GM18858 (cell line): ENCODE measurements around the gene RORB.

ENCODE experiments used
- ATAC-seq: cut with Tn5 transposase; IDR thresholded peaks from one replicate; pipeline ENCODE4 v1.9.1; 2021; ENCODE audit not compliant: unreplicated experiment

The RORB gene

GRCh38 chr9:74496819-74497747 is at the start of gene RORB:
Gene RORB, plus strand, starts transcription at chr9:74497335. Its CDS starts 642 bp downstream, at chr9:74497977.
- ATAC-seq = peak; percentile 90

DNA sequence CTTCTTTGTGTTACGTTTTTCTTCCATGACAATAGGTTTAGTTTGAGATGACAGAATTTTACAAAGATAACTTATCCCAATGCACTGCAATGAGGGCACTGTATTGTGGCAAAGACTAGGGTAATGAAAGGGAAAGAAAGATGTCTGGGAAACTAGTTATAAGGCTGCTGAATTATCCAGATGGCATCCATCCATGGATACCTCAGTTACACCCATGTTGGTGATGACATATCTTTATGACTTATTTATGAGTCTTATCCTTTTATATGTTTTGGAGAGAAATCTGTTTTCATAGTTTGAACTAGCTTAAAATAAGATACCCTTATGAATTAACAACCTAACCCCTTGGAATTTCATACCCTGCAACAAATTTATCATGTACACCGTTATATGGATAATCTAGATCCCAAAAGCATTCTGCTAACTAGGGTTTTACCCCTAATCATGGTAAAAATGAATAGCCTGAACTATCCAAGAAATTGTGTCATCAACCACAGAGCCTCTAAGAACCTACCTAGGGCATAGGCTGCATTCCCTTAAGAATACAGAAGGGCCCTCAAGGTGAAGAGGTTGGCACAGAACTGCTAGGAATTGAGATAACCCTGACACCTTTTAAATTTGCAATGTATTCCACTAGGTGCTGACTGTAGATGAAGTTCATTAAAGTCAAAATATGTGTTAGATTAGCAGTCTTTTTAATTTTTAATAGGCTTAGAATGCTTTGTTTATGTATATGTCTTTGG is 49.5 kb upstream of the RORB start:
- ATAC-seq = no peak

DNA sequence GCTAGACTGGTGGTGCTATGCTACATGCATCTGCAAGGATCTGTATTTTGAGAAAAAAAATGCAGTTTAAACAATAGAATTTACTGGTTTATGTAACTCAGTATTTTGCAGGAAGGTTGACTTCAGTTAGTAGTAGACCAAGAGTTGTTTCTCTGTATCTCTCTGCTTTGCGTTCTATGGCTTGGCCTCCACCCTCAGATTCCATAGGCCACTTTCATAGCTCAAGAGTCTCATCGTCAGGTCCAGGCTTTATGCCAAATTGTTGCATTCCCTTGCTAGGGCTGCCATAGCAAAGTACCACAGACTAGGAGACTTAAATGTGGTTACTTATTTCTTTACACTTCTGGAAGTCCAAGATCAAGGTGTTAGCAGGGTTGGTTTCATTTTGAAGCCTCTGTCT is 48.1 kb upstream of the RORB start:
- no peak for ATAC-seq

- no peak for ATAC-seq
Observed at GRCh38 chr9:74458832-74459231, 38.3 kb upstream of the RORB start.

DNA sequence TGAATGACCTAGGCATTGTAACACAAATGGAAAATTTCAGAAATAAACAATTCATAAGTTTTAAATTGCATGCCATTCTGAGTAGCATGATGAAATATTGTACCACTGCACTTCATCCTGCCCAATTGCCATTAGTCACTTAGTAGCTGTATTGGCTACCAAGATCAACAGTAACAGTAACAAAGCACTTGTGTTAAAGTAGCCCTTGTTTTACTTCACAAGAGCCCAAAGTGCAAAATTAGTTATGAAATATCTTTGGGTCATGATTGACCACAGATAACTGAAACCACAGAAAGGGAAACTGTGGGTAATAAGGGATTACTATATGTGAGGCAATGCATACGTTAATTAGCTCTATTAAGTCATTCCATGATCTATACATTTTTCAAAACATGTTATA is 33.3 kb upstream of the RORB start:
- no peak for ATAC-seq

DNA sequence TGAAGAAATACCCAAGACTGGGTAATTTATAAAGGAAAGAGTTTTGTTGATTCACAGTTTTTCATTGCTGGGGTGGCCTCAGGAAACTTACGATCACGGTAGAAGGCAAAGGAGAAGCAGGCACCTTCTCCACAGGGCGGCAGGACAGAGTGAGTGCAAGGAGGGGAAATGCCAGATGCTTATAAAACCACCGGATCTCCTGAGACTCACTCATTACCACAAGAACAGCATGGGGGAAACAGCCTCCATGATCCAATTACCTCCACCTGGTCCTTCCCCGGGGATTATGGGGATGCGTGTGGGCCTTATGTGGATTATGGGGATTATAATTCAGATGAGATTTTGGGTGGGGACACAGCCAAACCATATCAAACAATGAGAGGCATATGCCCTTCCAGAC is 18.5 kb upstream of the RORB start:
- ATAC-seq = no peak

GRCh38 chr9:74479711-74480110 is 17.4 kb upstream of the RORB start:
- no peak for ATAC-seq

DNA sequence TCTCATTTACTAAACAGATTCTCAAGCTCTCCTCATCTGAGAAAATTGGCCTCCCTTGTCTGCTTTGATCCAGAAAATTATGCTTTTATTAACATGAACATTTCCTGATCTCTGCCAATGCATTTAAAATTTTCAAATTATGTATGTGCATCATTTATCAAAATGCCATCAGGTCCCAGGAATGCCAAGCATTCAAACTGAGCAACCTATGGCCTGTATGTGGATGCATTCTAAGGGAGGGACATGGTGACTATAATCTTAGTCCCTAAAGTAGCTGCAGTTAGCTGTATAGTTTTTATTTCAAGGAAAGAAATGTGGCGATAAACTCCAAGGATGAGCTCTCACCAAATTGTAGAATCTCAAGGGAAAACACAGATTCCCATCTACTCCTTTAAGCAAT is 9.7 kb upstream of the RORB start:
- no peak for ATAC-seq

GRCh38 chr9:74493512-74493911 is 3.6 kb upstream of the RORB start:
- ATAC-seq = no peak

DNA sequence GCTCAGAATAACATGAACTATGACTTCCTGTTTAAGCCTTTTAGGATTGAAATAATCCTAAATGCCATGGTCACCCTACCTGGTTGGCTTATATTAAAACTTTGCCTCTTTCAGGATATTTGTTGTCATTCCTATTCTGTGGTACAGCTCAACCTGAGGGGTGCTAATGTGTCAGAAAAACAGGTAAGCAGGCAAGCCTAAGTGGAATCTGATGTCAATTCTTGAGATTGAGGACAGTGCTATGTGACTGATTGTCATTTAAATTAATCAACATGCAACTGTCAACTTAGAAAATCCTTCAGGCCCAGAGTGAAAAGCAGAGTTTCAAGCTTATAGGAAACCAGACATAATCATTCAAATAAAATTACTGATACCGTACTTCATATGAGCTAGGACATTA is 2.6 kb upstream of the RORB start:
- no peak for ATAC-seq

GRCh38 chr9:74496406-74496805 is 729 bp upstream of the RORB start:
- ATAC-seq = no peak

GRCh38 chr9:74497748-74498620 is 849 bp downstream of the RORB start:
- no peak for ATAC-seq

GRCh38 chr9:74498621-74499095 is 1.5 kb downstream of the RORB start:
- ATAC-seq = no peak

- no peak for ATAC-seq
Observed at GRCh38 chr9:74499111-74499601, 2.0 kb downstream of the RORB start.

- ATAC-seq = no peak
Observed at GRCh38 chr9:74499770-74500583, 2.8 kb downstream of the RORB start.

DNA sequence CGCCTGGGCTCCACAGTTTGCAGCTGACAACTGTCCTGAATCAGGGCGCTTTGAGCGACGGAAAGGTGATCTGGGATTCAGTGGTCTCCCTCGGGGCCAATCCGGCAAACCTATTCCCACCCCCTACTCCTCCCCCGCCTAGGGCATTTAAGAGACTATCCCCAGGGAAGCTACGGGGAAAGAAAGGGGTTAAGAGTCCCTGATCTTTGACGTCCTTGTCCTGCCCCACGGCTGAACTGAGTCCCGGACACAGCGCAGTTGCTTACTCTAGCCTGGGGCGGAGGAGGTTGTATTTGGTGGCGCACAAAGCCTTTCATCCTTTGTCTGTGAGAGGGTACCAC is 3.4 kb downstream of the RORB start:
- ATAC-seq = no peak

DNA sequence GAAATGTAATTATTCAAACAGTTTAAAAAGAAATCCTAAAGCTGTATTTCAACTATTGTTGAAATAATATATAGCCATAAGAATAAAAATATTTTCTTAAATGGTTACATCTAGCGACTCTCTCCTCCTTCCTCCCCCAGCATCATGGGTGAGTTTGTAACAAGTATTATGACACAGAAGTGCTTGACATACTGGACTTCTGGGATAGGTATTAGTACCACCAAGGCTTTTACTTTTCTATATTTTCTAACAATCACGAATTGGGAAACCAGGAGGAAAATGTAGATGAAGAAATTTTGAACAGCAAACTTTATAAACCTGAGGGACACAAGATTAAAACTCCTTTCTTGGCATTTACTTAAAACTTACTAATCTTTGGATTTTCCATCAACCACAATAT is 4.4 kb downstream of the RORB start:
- ATAC-seq = no peak

DNA sequence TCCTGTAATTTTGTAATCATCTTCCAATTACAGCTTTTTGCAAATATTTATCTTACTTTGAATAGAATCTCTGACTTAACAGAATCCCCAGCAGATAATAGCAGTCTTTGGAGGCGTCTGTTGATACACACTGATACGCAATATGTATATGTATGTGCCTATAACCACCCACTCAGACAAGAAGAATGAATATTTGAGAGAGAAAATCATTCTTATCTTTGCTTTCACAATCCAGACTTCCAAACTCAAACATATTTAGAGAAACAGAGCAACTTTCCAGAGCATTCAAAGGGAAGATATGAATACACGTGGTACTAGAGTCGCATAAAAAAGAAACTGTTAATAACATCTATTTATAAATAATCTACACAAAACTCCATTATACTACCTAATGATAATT is 6.1 kb downstream of the RORB start:
- no peak for ATAC-seq

GRCh38 chr9:74503666-74504065 is 6.5 kb downstream of the RORB start:
- ATAC-seq = no peak

- no peak for ATAC-seq
Observed at GRCh38 chr9:74511333-74511732, 14.2 kb downstream of the RORB start.
